Embryonic facial prominence (tissue), 1 donor: Measurements from ENCODE around the gene SEPTIN8.

Source experiments
- DNase-seq: peaks from one replicate; pipeline ENCODE4 v3.0.0-alpha.2; 2016; ENCODE audit errors: extremely low spot score

SEPTIN8 gene

GRCh38 chr5:132782101-132782500, 5.1 kb upstream of the SEPTIN8 start:
- DNase-seq: no peak

- DNase-seq: no peak
These were observed 4.0 kb upstream of the SEPTIN8 start for GRCh38 chr5:132781029-132781428.

DNA sequence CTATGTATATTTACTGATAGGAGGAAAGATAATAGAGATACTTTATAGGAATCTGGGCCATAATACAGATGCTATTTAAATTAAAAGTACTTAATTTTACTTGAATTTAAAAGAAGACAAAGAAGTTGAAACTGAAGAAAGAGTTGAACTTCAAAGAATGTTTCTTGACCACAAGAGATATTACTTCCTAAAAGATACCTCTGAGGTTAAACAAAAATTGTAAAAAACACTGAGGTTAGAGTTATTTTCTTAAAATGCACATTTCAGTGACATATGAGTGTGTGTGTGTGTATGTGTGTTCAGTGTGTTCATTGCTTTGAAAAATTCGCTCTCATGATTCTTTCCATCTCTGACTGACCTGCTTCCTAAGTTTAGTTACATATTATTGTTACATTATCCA, 3.5 kb upstream of the SEPTIN8 start:
- no peak for DNase-seq

DNA sequence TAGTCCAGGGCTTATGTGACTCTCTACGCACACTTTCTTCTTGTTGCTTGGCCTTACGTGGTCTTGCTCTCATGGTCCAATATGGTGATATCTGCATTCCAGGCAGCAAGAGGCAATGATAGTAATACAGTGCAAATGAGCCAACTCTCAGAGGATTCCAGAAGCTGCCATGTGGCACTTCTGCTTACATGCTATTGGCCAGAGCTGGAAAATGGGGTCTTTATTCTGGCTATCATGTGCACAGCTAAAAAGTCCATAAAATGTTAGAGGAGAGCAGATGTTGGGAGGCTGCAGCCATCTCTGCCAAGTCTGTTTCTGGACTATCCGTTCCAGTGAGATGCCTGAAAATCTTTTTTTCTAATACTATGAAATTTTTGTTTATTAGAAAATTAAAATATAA, 2.9 kb upstream of the SEPTIN8 start:
- no peak for DNase-seq

- no peak for DNase-seq
These were observed 1.8 kb upstream of the SEPTIN8 start for GRCh38 chr5:132778856-132779255.

- DNase-seq: no peak
These were observed 1.1 kb upstream of the SEPTIN8 start for GRCh38 chr5:132778129-132778528.

- DNase-seq: no peak
These were observed 166 bp downstream of the SEPTIN8 start for GRCh38 chr5:132776938-132777208.

GRCh38 chr5:132776131-132776937, 705 bp downstream of the SEPTIN8 start:
- DNase-seq: no peak

DNA sequence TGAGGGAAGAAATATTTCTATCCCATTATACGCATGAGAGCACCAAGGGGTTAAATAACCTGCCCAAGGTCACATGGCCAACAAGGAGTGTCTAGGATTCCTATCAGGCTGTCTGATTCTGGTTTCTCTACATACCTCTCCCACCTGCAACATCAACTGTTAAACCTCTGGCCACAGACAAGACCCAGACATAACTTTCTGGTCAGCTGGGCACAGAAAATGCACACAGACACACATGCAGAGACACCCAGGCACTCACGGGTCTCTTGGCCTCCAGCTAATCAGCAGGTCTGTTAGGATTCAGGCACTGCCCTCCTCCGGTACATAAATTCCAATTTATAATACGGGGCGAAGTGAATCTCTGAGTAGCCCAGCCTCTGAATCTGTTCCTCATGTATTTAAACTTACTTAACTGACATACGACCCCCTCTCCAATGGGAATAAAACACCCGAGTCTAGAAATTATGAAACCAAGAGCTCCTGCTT, 1.5 kb downstream of the SEPTIN8 start:
- DNase-seq: no peak

DNA sequence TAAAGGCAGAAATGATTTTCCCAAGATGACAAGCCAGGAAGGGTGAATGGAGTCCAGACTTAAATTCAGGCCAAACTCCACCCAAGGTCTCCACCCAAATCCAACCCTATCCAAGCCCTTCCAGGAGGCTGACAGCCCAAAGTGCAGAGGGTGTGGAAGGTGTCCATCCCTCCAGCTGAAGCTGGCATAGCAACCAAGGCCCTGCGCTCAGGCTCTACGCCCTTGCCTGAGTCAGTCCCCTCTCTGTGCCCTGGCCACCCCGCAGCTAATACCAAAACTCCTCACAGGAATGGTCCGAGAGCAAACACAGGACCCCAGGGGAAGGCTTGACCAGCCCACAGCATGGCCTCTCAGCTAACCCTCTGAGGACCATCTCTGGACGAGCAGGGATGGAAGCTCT, 2.1 kb downstream of the SEPTIN8 start:
- no peak for DNase-seq

GRCh38 chr5:132774406-132774805, 2.6 kb downstream of the SEPTIN8 start:
- DNase-seq: no peak

DNA sequence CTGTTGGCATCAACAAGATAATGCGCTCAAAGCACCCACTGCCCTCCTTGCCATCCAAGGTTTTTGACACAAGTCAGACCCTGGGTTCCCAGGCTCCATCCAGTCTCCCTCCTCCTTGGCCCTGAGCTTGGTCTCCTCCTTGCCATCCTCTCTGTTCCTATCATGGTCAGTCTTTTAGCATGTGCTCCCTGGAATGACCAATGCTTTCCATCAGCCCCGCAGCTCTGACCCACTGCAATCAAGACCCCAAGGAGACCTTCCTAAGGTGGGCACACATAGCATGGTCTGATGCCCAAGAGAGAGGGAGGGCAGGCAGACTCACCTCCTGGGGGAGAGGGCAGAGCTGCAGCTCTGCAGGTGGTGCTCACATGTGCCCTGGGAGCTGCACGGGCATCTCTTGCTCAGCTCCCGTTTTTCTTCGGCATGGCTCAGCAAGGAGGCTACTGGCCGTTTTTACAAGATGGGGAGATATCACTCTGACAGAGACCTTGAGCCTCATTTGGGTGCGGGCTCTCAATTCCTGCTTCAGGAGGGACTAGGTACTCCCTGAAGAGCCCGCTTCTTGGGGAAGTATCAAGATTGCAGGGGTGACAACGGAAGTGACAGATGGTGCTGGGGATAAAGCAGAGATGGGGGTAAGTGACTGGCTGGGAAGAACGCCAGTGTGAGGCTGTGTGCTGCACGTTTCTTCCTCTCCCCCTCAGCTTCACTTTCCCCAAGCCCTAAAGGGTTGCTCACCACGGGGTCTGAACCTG, 3.3 kb downstream of the SEPTIN8 start:
- DNase-seq: no peak

GRCh38 chr5:132773114-132773513, 3.9 kb downstream of the SEPTIN8 start:
- DNase-seq: no peak

- no peak for DNase-seq
These were observed 4.6 kb downstream of the SEPTIN8 start for GRCh38 chr5:132772291-132773070.

- DNase-seq: no peak
These were observed 5.5 kb downstream of the SEPTIN8 start for GRCh38 chr5:132771503-132771998.

DNA sequence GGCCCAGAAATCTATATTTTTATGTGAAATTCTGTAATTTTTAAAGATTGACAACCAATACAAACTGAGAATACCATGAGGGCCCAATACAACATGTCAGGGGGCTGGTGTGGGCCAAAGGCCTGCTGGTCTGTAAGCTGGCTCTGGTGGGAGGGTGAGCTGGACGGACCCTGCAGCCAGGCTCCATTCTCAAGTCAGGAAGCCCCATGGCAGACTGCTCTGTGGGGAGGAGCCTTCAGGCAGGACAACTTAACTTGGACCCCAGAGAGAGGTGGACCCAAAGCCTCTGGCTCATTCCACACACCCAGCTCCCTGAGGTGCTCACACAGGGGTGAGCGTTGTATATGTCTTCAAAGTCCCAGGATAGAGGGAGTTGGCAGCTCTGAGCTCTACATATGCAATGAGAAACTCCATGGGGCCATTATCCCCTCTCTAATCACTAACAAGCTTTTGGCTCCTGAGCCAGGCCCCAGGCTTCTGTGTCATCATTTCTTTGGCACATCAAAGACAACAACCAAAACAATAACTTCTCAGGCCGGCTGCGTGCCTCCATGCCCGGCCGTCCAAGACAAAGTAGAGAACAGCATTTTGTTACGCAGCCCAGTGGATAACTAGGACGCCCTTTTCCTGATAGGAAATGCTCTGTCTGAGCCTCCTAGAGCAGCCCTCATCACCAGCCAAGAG, 6.4 kb downstream of the SEPTIN8 start:
- DNase-seq: no peak

DNA sequence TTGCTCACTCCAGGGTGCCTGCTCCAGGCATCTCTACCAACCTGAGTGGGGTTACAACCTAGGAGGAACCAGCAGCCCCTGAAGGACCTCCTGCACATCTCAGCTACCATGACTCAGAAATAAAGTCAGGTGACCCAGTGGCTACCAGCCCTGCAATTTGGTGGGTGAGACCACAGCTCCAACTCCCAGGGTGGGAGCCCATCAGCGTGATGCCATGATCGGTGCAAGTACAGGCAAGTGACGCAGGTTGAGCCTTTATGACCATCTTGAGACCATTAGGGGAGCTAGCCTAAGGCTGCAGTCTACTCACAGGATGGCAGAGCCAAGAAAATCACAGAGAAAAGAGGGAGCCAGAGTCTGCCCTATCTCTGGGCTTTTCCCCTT, 8.6 kb downstream of the SEPTIN8 start:
- DNase-seq: no peak

- no peak for DNase-seq
These were observed 9.9 kb downstream of the SEPTIN8 start for GRCh38 chr5:132767150-132767549.

DNA sequence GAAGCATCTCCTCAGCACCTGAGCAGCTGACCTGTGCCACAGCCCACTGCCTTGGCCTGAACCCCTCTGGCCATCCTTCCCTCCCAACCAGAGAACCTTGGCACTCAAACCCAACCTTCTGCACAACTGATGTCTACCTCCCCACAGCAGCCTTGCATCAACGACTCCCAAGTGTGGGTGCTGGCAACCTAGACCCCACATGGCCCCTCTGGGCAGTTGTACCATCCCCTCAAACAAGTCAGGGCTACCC, 10.3 kb downstream of the SEPTIN8 start:
- no peak for DNase-seq

DNA sequence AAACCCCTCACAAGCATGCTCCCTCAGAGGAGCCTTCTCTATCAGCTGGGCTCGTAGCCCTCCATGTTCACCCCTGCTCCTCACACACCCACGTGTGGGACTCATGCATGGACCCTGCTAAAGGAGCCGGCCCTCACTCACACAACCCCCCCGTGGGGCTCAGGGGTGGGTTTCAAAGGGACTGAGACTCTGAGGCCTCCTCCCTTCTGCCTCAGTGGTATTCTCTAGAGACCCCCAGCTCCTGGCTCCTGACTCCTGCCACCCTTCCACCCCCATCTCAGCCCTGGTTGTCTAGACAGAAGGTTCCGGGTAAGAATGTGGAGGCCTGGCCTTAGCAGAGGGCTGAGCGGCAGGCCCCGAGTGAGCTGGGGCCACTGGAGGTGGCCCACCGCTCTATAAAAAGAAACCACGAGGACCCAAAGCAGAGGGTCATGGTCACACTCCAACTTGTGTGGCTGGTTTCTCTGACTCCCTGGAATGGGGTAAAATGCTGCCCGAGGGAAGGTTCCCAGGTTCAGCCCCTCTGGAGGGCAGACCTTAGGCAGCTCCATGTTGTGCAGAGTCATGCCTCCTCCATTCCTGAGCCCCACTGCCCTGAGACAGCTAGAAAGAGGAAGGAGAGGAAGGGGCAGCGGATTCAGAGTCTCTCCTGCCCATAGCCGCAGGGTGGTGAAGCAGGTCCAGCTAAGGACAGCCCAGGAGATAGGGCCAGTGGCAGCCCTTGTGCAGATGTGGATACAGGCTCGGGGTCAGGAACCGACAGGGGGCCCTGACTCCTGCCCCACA, 10.8 kb downstream of the SEPTIN8 start:
- DNase-seq: no peak

DNA sequence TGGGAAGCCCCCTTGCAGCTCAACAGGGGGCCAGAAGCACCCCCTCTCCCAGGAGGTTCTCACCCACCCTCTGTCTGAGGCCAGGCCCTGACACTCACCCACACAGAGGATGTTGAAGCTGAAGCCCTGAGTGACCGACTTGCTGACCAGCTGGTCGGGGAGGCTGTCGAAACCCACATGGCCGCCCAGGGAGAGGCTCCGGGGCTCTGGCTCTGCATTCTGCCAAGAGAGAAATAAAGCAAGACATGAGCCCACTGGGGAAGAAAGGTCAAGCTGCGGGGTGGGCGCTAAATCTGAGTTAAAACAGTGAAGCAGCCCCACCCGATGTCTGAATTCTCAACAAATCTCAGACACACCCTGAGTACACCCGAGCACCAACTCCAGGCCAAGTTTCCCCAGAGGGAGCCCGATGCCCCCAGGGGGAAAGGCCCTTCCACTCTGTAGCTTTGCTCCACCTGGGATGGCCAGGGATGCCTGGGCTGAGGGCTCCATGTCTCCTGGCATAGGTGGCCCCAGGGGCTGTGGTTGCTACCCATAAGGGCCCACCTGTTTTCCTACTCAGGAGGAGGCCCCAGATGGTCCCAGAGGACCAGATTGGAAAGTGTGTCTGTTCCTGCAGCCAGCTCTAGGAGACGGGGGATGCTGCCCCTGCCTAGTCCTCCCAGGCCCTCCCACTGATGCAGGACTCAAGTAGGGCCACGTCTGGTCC, 11.6 kb downstream of the SEPTIN8 start:
- no peak for DNase-seq
